ENCODE measurements around the gene DLG2.

The DLG2 gene

GRCh38 chr11:84866922-84867321 lies 760.2 kb downstream of the DLG2 start:
- Histone ChIP-seq H2BK120ac (ENCODE audit: low read depth, low read length) (no peak overlapping the region), H3K23ac (ENCODE audit: low read length in 2 of 2) (no peak overlapping the region), H2BK15ac (ENCODE audit: low read depth, poor library complexity, severe bottlenecking) (no peak overlapping the region), H2AFZ (ENCODE audit: low read depth, low read length) (no peak overlapping the region), H3K9ac (ENCODE audit: low read length) (no peak overlapping the region), H3K36me3 (ENCODE audit: control insufficient read depth in 1 of 2, insufficient read depth in 2 of 2, low read depth in 1 of 2, low read length in 2 of 2) (no peaks in the 10 kb centered on the region), H2BK12ac (ENCODE audit: low read length in 2 of 2) (no peak overlapping the region), H3K4me3 (ENCODE audit: insufficient read depth in 1 of 2, low read depth in 1 of 2, low read length in 2 of 2) (no peak overlapping the region), H4K8ac (ENCODE audit: low read length) (no peak overlapping the region), H3K27ac (ENCODE audit: low read length, poor library complexity, severe bottlenecking) (no peak overlapping the region), H3K18ac (ENCODE audit: low read depth in 1 of 2, low read length in 2 of 2) (no peak overlapping the region), H3K14ac (ENCODE audit: low read length in 2 of 2) (no peak overlapping the region), H3K9me3 (ENCODE audit: control insufficient read depth, low read length) (no peaks in the 10 kb centered on the region), H2BK5ac (ENCODE audit: low read depth, low read length, poor library complexity, severe bottlenecking) (no peak overlapping the region), H3K4me1 (ENCODE audit: control insufficient read depth, insufficient read depth, low read depth, low read length) (no peaks in the 10 kb centered on the region), H3K4ac (ENCODE audit: low read depth in 1 of 2, low read length in 2 of 2) (no peak overlapping the region), H4K91ac (ENCODE audit: low read length) (no peak overlapping the region), H2AK5ac (ENCODE audit: low read length, severe bottlenecking) (no peak overlapping the region), H3K79me1 (replicated peaks; ENCODE audit: low read length, poor library complexity, severe bottlenecking) (no peaks in the 10 kb centered on the region), H3K27me3 (ENCODE audit: control insufficient read depth in 1 of 2, insufficient read depth in 1 of 2, low read length in 2 of 2) (no peaks in the 10 kb centered on the region), H3K4me2 (ENCODE audit: low read length, poor library complexity, severe bottlenecking) (no peak overlapping the region)
- 84% methylated on average over 2 of the region's 2 CpGs for WGBS
- DNase-seq, result no peak

- no peak overlapping the region for H2BK120ac ChIP-seq (ENCODE audit: low read depth, low read length)
- H3K14ac ChIP-seq (ENCODE audit: low read length in 2 of 2), result peak overlapping the region in 1 of 2 experiments; percentile 32
- no peak overlapping the region for H2BK5ac ChIP-seq (ENCODE audit: low read depth, low read length, poor library complexity, severe bottlenecking)
- no peak overlapping the region for H3K4me3 ChIP-seq (ENCODE audit: insufficient read depth in 1 of 2, low read depth in 1 of 2, low read length in 2 of 2)
- no peak overlapping the region for H3K23ac ChIP-seq (ENCODE audit: low read length in 2 of 2)
- H2AK5ac ChIP-seq (ENCODE audit: low read length, severe bottlenecking), result no peak overlapping the region
- H3K9ac ChIP-seq (ENCODE audit: low read length), result no peak overlapping the region
- peak overlapping the region; percentile 4 for H2AFZ ChIP-seq (ENCODE audit: low read depth, low read length)
- H3K27ac ChIP-seq (ENCODE audit: low read length, poor library complexity, severe bottlenecking), result no peak overlapping the region
- H2BK15ac ChIP-seq (ENCODE audit: low read depth, poor library complexity, severe bottlenecking), result no peak overlapping the region
- H3K4ac ChIP-seq (ENCODE audit: low read depth in 1 of 2, low read length in 2 of 2), result no peak overlapping the region
- H4K8ac ChIP-seq (ENCODE audit: low read length), result no peak overlapping the region
- H3K4me1 ChIP-seq (ENCODE audit: control insufficient read depth, insufficient read depth, low read depth, low read length), result no peaks in the 10 kb centered on the region
- no peak overlapping the region for H2BK12ac ChIP-seq (ENCODE audit: low read length in 2 of 2)
- no peak for DNase-seq
- H3K4me2 ChIP-seq (ENCODE audit: low read length, poor library complexity, severe bottlenecking), result no peak overlapping the region
- no peaks in the 10 kb centered on the region for H3K79me1 ChIP-seq (replicated peaks; ENCODE audit: low read length, poor library complexity, severe bottlenecking)
- no peaks in the 10 kb centered on the region for H3K9me3 ChIP-seq (ENCODE audit: control insufficient read depth, low read length)
- H3K27me3 ChIP-seq (ENCODE audit: control insufficient read depth in 1 of 2, insufficient read depth in 1 of 2, low read length in 2 of 2), result no peaks in the 10 kb centered on the region
- no peaks in the 10 kb centered on the region for H3K36me3 ChIP-seq (ENCODE audit: control insufficient read depth in 1 of 2, insufficient read depth in 2 of 2, low read depth in 1 of 2, low read length in 2 of 2)
- H4K91ac ChIP-seq (ENCODE audit: low read length), result no peak overlapping the region
- WGBS, result 100% methylated on average over 1 of the region's 1 CpG
- no peak overlapping the region for H3K18ac ChIP-seq (ENCODE audit: low read depth in 1 of 2, low read length in 2 of 2)
Measured at GRCh38 chr11:84865791-84866535, 761.2 kb downstream of the DLG2 start.

GRCh38 chr11:84865257-84865656 lies 761.9 kb downstream of the DLG2 start:
- Histone ChIP-seq H3K27ac (ENCODE audit: low read length, poor library complexity, severe bottlenecking) (no peak overlapping the region), H3K23ac (ENCODE audit: low read length in 2 of 2) (no peak overlapping the region), H2BK12ac (ENCODE audit: low read length in 2 of 2) (no peak overlapping the region), H2BK5ac (ENCODE audit: low read depth, low read length, poor library complexity, severe bottlenecking) (no peak overlapping the region), H4K91ac (ENCODE audit: low read length) (no peak overlapping the region), H3K9me3 (ENCODE audit: control insufficient read depth, low read length) (no peaks in the 10 kb centered on the region), H2AFZ (ENCODE audit: low read depth, low read length) (no peak overlapping the region), H2BK15ac (ENCODE audit: low read depth, poor library complexity, severe bottlenecking) (no peak overlapping the region), H3K18ac (ENCODE audit: low read depth in 1 of 2, low read length in 2 of 2) (no peak overlapping the region), H4K8ac (ENCODE audit: low read length) (no peak overlapping the region), H2BK120ac (ENCODE audit: low read depth, low read length) (no peak overlapping the region), H3K27me3 (ENCODE audit: control insufficient read depth in 1 of 2, insufficient read depth in 1 of 2, low read length in 2 of 2) (no peaks in the 10 kb centered on the region), H3K79me1 (replicated peaks; ENCODE audit: low read length, poor library complexity, severe bottlenecking) (no peaks in the 10 kb centered on the region), H3K14ac (ENCODE audit: low read length in 2 of 2) (no peak overlapping the region), H2AK5ac (ENCODE audit: low read length, severe bottlenecking) (no peak overlapping the region), H3K4me2 (ENCODE audit: low read length, poor library complexity, severe bottlenecking) (no peak overlapping the region), H3K4ac (ENCODE audit: low read depth in 1 of 2, low read length in 2 of 2) (no peak overlapping the region), H3K36me3 (ENCODE audit: control insufficient read depth in 1 of 2, insufficient read depth in 2 of 2, low read depth in 1 of 2, low read length in 2 of 2) (no peaks in the 10 kb centered on the region), H3K4me1 (ENCODE audit: control insufficient read depth, insufficient read depth, low read depth, low read length) (no peaks in the 10 kb centered on the region), H3K4me3 (ENCODE audit: insufficient read depth in 1 of 2, low read depth in 1 of 2, low read length in 2 of 2) (no peak overlapping the region), H3K9ac (ENCODE audit: low read length) (no peak overlapping the region)
- DNase-seq, result no peak

GRCh38 chr11:84857746-84858145 lies 769.4 kb downstream of the DLG2 start:
- Histone ChIP-seq H3K79me1 (replicated peaks; ENCODE audit: low read length, poor library complexity, severe bottlenecking) (no peaks in the 10 kb centered on the region), H4K91ac (ENCODE audit: low read length) (no peak overlapping the region), H3K23ac (ENCODE audit: low read length in 2 of 2) (no peak overlapping the region), H4K8ac (ENCODE audit: low read length) (no peak overlapping the region), H3K36me3 (ENCODE audit: control insufficient read depth in 1 of 2, insufficient read depth in 2 of 2, low read depth in 1 of 2, low read length in 2 of 2) (no peaks in the 10 kb centered on the region), H3K14ac (ENCODE audit: low read length in 2 of 2) (no peak overlapping the region), H2BK5ac (ENCODE audit: low read depth, low read length, poor library complexity, severe bottlenecking) (no peak overlapping the region), H2BK12ac (ENCODE audit: low read length in 2 of 2) (no peak overlapping the region), H3K9ac (ENCODE audit: low read length) (no peak overlapping the region), H3K9me3 (ENCODE audit: control insufficient read depth, low read length) (no peaks in the 10 kb centered on the region), H2BK15ac (ENCODE audit: low read depth, poor library complexity, severe bottlenecking) (no peak overlapping the region), H3K27ac (ENCODE audit: low read length, poor library complexity, severe bottlenecking) (no peak overlapping the region), H3K27me3 (ENCODE audit: control insufficient read depth in 1 of 2, insufficient read depth in 1 of 2, low read length in 2 of 2) (no peaks in the 10 kb centered on the region), H3K4me1 (ENCODE audit: control insufficient read depth, insufficient read depth, low read depth, low read length) (no peaks in the 10 kb centered on the region), H3K4me3 (ENCODE audit: insufficient read depth in 1 of 2, low read depth in 1 of 2, low read length in 2 of 2) (no peak overlapping the region), H3K18ac (ENCODE audit: low read depth in 1 of 2, low read length in 2 of 2) (no peak overlapping the region), H2AFZ (ENCODE audit: low read depth, low read length) (no peak overlapping the region), H3K4ac (ENCODE audit: low read depth in 1 of 2, low read length in 2 of 2) (no peak overlapping the region), H2BK120ac (ENCODE audit: low read depth, low read length) (no peak overlapping the region), H2AK5ac (ENCODE audit: low read length, severe bottlenecking) (no peak overlapping the region), H3K4me2 (ENCODE audit: low read length, poor library complexity, severe bottlenecking) (no peak overlapping the region)
- DNase-seq, result no peak

All from mesenchymal stem cell (in vitro differentiated cells and primary cell).